ENCODE data around the gene LPXN.

The LPXN gene

GRCh38 chr11:58513747-58514367 lies 61.8 kb downstream of the LPXN start:
- H3K4me3 ChIP-seq (replicated peaks; ENCODE audit: low read depth, low read length), result no peak overlapping the region
- no peaks in the 10 kb centered on the region for H3K36me3 ChIP-seq (ENCODE audit: control insufficient read depth, insufficient read depth, low read length)
- TF ChIP-seq CTCF (IDR thresholded peaks at IDR 0.05; ENCODE audit: insufficient read depth, low read length, poor library complexity, severe bottlenecking), result peak; percentile 35
- no peaks in the 10 kb centered on the region for H3K27me3 ChIP-seq (replicated peaks; ENCODE audit: control insufficient read depth, insufficient read depth, low read length)
- DNase-seq (ENCODE audit: extremely low read depth, insufficient read length), result no peak

GRCh38 chr11:58511636-58512035 lies 64.0 kb downstream of the LPXN start:
- H3K4me3 ChIP-seq (replicated peaks; ENCODE audit: low read depth, low read length), result no peak overlapping the region
- TF ChIP-seq CTCF (IDR thresholded peaks at IDR 0.05; ENCODE audit: insufficient read depth, low read length, poor library complexity, severe bottlenecking), result no peak
- H3K27me3 ChIP-seq (replicated peaks; ENCODE audit: control insufficient read depth, insufficient read depth, low read length), result no peaks in the 10 kb centered on the region
- no peaks in the 10 kb centered on the region; the same call in 1 of the 2 replicates for H3K36me3 ChIP-seq (ENCODE audit: control insufficient read depth, insufficient read depth, low read length)
- no peak for DNase-seq (ENCODE audit: extremely low read depth, insufficient read length)

GRCh38 chr11:58509748-58510147 lies 65.9 kb downstream of the LPXN start:
- DNase-seq (ENCODE audit: extremely low read depth, insufficient read length), result no peak
- TF ChIP-seq CTCF (IDR thresholded peaks at IDR 0.05; ENCODE audit: insufficient read depth, low read length, poor library complexity, severe bottlenecking), result no peak
- Histone ChIP-seq H3K4me3 (replicated peaks; ENCODE audit: low read depth, low read length) (no peak overlapping the region), H3K27me3 (replicated peaks; ENCODE audit: control insufficient read depth, insufficient read depth, low read length) (no peaks in the 10 kb centered on the region), H3K36me3 (ENCODE audit: control insufficient read depth, insufficient read depth, low read length) (no peaks in the 10 kb centered on the region; the same call in 1 of the 2 replicates)

GRCh38 chr11:58508814-58509213 lies 66.8 kb downstream of the LPXN start:
- Histone ChIP-seq H3K4me3 (replicated peaks; ENCODE audit: low read depth, low read length) (no peak overlapping the region), H3K27me3 (replicated peaks; ENCODE audit: control insufficient read depth, insufficient read depth, low read length) (no peaks in the 10 kb centered on the region), H3K36me3 (ENCODE audit: control insufficient read depth, insufficient read depth, low read length) (no peaks in the 10 kb centered on the region; the same call in none of the 2 replicates)
- no peak for TF ChIP-seq CTCF (IDR thresholded peaks at IDR 0.05; ENCODE audit: insufficient read depth, low read length, poor library complexity, severe bottlenecking)
- DNase-seq (ENCODE audit: extremely low read depth, insufficient read length), result no peak

- no peak for TF ChIP-seq CTCF (IDR thresholded peaks at IDR 0.05; ENCODE audit: insufficient read depth, low read length, poor library complexity, severe bottlenecking)
- no peaks in the 10 kb centered on the region; the same call in none of the 2 replicates for H3K36me3 ChIP-seq (ENCODE audit: control insufficient read depth, insufficient read depth, low read length)
- DNase-seq (ENCODE audit: extremely low read depth, insufficient read length), result no peak
- H3K27me3 ChIP-seq (replicated peaks; ENCODE audit: control insufficient read depth, insufficient read depth, low read length), result no peaks in the 10 kb centered on the region
- H3K4me3 ChIP-seq (replicated peaks; ENCODE audit: low read depth, low read length), result no peak within 1 kb of the TSS
These were observed 67.7 kb downstream of the LPXN start, which contains the start of gene OR5B21 for GRCh38 chr11:58508005-58508404. Gene OR5B21, minus strand, starts transcription at chr11:58508105. Its CDS starts 0 bp downstream, at chr11:58508105.
